Epidermal melanocyte (primary cell): ENCODE data around the gene XYLT1.

Experiments used
- DNase-seq: peaks from one replicate; pipeline ENCODE4 v3.0.0; 2011; ENCODE audit warnings: low spot score; ENCODE audit not compliant: insufficient read length

Gene XYLT1

DNA sequence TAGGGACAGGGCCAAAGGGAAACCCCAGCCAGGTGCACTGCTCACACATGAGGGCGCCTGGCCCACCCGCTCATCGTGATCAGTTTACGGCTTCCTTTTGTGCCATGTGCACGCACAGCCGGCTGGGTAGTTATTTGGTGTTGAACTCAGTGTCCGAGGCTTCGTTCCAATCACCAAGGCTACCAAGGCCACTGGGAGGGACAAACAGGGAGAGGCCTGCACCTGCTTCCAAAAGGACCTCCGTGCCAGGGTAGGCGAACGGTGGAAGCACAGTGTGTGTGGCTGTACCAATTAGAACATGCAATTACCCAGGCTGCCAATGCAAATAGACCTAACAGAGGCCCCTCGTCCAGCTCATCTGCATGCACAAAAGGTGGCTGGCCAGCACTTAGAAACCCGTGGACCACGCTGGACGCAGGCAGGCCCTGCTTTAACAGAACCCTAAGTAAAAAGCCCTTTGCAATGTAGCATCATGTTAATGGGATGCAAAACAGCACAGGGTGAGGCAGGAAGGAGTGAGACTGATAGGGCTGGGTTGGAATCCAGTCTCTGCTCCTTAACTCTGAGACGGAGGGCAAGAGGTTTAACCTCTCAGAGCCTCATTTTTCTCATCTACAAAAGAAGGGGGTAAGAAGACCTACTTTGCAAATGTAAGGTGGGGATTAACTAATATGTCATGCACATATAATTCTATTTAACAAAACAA is 204.0 kb downstream of the XYLT1 start:
- DNase-seq = no peak

DNA sequence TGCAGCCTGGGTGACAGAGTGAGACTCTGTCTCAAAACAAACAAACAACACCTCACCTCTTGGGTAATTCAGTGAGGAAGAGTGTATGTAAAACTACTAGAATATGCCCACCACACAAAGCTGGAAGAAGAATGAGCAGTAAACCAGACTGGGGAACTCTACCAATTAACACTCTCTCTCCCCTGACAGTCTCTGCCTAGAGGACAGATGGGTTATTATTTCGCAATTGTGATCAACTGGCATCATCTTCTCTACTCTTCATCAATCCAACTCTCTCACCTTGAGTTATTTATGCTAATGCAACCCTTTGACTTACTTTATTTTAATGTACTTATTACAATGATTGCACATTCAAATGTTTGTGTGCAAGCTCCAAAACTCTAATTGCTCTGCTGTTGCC is 205.6 kb downstream of the XYLT1 start:
- DNase-seq = no peak

DNA sequence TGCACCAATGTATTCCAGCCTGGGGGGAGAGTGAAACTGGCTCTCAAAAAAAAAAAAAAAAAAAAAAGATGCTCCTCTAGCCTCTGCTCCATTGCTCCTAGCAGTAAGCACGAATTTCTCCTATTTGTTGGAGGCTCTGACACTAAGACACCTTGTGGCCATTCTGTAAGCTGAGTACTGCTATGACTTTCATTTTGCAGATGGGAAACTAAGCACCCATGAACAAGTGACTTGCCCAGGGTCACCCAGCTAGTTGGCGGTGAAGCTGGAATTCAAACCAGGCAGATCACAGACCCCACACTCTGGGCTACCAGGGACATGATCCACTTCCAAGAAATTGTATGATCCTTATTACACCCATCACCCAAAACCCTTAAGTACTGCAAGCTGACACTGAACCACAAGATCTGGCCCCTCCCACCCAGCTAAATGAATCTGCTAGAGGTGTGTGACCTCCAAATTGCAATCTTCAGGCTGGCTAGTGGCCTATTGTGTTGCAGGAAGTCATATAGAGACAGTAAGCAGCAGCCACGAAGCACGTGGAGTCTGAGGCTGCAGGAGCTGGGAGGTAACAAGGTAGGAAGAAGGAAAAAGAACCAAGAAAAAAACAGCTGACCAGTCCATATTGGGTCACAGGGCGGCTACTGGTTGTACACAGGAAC is 209.4 kb downstream of the XYLT1 start:
- no peak for DNase-seq

DNA sequence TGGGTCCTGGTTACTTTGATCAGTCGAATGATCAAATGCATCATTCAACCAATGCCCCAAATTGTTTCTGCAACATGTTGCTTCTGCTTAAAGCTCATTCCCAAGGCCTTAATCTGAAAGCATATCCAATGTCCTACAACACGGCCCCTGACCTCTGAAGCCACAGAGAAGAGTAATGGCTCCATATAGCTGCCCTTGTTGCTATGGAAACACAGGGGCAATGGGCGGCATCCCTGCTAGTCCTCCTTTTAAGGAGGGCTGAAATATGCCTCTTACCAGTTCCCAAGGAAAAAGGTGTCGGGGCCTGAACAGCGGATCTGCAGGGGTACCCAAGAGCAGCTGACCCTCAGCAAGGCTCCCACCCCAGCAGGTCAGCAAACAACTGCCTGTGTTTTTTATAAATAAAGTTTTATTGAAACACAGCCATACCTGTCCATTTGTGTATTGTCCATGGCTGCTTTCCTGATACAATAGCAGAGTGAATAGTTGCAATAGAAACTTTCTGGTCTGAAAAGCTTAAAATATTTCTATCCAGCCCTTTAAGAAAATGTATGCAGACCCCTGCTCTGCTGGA is 210.4 kb downstream of the XYLT1 start:
- no peak for DNase-seq

DNA sequence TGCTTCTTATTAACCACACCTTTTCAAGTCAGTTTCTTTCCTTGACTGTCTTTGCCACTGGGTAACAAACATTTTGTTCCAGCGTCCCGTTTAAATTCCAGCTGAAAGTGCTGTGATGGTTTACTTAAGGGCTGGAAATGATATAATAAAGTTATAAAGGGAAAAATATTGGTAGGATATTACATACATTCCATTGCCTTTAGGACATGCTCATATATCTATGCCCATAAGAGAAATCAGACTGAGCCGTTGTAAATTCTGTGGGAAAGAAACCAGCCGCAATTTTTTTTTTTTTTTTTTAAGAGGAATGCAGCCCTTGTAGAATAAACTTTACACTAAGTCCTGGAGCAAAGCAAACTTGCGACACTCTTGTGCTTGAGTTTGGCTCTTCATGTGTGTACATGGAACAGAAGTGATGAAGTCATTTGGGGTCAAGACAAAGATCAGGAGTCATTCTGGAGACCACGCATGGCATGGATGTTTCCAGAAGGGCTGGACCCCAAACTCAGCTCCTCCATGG is 210.9 kb downstream of the XYLT1 start:
- no peak for DNase-seq

DNA sequence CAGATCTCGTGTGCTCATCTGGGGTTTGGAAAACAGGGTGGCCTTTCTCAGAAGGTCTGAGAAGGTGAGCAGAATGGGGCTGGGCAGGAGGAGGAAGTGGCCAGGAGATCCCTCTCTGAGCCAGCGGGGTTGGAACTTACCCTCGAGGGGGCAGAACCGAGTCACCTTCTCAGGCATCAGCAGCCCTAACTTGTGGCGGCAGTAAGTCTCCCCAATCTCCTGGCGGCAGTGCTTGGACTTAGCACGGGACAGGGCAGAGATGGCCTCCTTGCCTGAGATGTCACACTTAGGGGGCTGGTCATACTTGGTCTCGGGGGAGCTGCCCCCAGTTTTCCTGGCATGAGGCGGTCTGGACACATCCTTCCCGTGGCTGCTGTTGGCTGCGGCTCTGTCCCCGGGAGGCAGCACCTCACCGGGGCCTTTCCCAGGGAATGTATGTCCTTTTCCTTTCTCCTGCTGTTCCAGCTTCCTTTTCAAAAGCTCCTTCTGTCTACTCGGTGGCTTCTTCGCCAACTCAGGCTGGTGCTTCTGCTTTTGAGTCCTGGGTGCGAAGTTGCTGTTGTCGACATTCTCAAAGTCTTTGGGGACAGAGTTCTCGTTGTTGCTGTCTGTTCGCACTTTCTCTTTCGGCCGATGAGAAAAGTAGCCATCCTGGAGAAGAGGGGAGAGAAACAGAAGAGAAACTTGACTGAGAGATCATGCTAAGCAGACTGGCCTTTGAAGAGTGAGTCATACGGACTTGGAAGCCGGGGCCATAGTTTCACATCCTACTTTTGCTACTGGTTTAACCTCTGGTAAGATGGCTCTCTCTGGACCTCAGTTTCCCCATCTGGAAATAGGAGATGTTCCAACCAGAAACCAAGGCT is 211.7 kb downstream of the XYLT1 start:
- DNase-seq = no peak

DNA sequence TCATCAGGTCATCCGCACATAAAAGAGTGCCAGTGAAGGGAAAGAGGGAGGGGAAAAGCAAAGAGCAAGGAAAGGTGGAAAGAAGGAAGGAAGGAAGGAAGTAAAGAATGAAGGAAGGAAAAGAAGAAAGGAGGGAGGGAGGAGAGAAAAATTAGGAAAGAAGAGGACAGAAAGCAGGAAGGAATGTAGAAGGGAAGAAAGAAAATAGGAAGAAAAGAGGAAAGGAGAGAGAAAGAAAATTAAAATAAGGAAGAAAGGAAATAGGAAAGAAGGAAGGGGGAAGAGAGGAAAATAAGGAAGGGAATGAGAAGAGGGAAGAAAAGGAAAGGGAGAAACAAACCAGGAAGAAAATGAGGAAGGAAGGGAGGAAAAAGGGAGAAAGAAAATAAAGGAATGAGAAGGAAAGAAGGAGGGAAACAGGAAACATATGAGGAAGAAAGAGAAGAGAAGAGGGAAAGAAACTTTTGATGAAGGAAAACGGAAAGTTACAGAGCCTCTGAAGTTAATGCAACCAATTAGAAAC is 212.6 kb downstream of the XYLT1 start:
- DNase-seq = no peak

DNA sequence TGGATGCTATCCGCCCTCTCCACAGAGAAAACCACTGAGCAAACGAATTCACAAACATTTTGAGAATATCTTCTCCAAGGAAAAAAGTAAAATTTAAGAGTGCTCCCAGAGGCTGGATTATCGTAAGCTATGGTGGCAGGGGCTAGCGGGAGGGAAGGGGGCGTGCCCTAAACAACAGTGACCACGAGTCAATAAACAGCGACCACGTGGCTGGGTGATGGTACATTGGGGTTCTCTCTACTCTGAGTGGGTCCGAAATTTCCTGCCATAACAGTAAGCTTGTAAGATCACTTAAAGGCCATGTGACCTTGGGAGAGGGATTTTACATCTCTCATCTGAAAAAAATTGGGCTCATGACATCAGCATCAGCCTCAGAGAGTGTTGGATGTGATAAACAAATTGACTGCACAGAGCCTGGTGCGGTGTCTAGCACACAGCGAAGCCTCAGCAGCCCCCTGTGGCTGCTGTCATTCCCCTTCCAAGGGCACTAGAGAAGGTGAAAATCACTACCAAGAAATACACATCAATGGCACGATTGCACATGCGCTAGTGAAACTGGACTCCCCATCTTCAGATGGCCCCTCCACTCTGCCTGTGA is 213.2 kb downstream of the XYLT1 start:
- no peak for DNase-seq

DNA sequence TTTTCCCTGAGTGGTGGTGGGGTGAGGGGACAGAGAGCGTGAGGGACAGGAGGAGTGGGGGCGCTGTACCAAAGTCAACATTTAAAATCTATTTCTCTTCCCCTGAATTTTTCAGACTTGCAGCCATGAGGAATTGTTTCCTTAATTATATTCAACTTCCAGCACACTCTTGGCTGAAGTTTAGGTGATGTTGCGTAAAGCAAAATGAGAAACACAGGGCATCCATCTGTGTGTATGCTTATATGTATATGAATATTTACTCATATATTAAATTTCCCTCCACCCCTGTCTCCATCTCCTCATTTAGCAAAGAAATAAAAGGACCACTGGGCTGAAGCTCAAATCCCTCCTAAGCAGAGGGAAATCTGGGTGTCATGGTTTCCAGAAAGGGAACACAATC is 218.1 kb downstream of the XYLT1 start:
- no peak for DNase-seq

DNA sequence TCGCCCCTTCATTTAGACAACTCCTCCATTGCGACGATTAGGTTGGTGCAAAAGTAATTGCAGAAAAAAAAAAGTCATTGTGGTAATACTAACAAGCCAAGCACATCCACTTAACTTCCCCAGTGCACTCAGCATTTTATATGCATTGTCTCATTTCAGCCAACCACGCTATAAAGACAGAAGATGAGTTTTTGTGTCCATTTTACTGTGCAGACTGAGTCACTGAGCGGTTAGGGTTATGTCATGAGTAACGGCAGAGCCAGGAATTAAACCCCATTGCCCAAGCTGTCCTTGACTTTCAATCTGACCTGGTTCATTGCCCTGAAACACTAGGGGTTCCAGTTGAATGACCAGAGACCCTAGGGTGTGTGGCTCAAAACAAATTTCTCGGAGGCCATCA is 218.7 kb downstream of the XYLT1 start:
- DNase-seq = no peak

DNA sequence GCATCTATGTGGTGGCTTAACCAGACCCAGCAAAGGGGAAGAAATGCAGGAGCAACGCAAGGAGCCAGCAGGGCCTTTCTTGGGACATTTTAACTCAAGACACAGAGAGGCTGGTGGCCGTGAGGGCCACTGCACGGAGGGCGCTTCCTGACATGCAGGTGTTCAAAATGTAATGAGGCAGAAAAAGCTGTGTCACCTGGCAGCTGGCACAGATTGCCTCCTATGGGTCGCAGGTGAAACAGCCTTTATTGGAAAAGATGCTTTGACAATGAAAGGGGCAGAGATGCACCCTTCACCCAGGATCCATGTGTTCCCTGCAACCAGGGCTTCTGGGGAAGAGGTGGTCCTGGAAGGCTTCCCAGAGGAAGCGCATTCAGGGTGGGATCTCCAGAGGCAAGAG is 219.3 kb downstream of the XYLT1 start:
- no peak for DNase-seq

DNA sequence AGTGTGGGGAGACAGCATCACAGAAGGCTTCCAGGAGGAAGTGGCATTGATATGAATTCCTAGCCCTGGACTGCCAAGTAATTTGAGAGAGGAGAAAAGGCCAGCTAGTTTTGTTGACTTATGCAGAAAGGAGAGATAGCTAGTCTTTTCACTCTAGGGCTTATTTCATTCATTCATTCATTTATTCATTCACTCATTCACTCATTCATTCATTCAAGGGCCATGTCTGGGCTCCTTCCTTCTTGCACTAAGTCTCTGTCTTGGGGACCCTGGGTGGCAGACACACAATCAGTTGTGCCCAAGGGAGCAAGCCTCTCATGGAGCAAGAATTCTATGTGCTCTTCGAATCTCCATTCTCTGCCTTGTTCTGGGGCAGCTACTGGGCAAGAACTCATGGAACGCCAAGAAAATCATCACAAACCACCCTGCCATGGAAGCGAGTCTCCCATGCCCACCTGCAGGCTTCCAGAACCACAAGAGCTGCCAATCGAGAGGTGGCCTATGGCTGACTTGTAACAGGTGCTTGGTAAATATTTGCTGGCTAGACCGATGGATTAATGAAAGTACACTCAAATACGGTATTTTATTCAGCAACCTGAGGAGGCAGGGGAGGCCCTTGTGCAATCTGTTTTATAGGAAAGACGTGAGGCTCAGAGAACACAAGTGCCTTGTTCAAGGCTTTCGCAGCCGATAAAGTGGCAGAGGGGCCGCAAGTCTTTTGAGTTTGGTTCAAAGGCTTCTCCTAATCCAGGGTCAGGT is 223.6 kb downstream of the XYLT1 start:
- DNase-seq = no peak

DNA sequence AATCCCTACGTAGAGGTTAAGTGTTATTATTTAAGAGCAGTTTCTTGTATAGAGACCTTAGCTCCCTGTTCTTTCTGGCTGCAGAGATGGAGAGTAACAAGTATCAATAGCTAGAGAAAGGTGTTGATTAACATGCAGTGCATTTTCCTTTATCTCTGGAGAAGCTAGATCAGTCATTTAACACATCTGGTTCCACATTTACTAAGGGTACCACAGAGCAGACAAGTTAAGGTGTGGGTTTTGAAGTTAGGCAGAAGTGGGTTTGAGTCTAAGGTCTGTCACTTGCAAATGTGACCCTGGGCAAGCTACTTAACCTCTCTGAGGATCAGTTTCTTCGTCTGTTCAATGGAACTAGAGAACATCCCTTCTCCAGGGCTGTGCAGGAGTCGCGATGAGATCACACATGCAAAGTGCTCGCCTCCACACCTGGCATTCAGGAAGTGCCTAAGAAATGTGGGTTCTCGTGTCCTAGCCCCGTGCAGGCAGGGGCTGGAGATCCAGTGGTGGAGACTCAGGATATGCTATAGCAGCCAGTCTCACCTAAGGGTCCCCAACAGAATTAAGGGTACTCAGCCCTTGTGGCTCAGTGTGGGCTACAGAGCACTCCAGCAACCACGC is 224.4 kb downstream of the XYLT1 start:
- no peak for DNase-seq

DNA sequence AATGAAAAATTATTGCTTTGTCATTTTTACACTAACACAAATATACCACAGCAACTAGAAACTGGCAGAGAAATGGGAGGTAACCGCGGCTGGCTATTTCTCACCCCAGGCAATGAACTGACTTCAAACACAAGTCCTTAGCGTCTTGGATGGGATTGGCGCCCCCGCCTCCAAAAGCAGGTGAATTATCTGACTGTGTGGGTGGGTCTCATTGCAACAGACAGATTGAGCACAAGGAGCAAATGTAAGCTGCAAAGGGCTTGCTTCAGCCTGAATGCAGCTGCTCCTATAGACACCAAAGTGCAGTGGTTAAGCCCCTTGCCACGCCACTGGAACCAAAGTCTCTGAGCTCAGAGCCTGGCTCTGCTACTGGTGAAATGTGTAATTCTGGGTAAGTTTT is 225.0 kb downstream of the XYLT1 start:
- DNase-seq = no peak

DNA sequence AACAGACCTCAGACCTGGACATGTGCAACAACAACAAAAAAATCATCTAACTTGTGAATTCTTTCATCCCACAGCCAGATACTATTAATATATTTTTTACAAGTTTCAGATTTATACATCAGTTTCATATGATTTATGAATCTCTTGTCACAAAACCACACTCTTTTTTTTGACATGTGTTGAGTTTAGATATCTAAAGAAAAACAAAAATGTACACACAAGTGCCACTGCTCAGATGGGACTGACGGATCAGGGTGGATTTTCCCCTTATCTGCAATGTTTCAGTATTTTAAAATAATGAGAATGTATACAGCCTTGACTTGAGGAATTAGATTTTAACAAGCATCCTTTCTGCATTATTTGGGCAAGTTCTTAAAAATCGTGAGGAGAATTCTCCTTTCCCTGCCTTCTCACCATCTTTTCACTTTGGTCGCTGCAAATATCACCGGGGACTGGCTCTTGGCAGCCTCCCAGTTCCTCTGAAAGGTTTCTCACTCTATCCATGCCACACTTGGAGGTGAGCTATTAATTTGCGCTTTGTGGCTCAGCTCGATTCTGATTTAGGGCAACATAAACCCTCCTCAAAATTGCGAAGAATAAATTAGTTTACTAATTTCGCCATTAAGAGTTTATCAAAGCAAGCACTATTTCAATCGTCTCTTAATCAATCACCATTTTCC is 225.7 kb downstream of the XYLT1 start:
- no peak for DNase-seq

DNA sequence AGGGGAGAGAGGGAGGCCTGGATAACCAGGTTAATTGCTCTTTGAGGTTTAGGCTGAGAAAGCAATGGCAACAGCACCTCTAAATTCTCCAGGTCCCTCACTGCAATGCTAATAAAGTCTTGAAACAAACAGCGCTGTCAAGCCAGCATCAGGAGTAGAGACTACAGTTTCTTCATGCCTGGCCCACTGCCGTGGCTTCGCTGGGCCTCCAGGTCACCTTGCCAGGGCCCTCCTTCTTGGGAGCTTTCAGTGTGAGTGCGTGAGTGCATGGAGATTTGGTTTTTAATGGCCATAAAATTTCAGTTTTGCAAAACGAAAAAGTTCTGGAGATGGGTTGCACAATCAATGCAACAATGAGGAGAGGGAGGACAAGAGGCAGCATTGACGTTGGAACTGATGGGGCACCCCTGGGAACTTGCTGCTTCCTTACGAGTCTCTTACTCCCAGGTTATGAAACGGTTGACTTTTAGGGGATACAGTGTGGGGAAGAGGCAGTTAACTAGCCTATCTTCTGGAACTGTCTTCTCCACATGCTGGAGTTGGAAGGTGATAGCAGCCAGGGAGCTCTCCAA is 229.4 kb downstream of the XYLT1 start:
- no peak for DNase-seq

DNA sequence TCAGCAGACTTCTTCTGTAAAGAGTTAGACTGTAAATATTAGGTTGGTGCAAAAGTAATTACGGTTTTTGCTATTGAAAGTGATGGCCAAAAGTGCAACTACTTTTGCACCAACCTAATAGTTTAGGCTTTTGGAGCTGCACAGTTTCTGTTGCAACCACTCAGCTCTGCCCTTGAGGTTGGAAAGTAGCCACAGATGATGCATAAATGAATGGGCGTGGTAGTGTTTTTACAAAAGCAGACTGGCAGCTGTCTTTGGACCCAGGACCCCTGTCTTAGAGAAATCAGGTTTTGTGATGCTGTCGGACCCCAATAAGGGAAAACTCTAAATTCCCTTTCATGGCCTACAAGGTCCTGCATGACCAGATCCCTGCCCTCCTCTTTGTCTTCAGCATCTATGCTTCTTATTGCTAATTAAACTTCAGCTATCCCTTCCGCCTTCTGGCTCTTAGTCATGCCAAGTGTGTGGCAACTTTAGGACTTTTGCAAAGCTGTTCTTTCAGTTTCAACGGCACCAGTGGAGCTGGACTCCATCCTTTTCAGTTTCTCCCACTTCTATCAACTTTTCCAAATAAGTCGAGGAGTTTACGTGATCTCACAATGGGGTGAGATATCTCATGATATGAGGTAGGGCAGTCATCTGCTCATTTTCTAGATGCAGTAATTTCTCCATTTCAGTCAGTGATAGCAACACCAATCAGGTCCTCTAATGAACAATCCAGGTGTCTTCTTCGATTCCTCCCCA is 232.3 kb downstream of the XYLT1 start:
- DNase-seq = no peak

DNA sequence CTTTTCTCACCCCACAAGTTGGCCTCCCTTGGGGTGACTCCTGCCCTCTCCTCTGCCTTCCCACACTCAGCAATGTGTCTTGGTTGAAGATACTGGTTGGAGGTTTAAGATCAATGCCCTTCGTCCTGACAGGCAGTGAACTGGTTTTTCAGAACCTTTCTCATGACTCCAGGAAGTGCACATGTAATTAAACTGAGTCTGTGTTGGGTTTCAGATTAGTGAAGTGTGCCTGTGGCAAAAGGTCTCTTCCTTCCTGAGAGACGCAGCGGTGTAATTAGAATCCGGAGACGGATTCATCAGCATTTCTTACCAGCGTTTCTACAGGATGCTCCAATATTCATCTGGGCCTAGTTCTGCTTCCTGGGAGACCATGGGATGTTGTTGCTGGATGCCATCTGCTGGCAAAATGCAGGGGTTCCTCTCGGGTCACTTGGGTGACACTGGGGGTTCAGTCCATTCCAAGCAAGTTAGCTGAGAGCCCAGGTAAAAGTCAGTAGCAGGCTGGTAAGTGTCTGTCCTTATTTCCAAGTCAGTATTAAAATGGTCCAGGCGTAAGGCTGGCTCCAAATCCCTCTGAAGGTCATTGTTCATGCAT is 233.3 kb downstream of the XYLT1 start:
- no peak for DNase-seq
